Activated gamma-delta T cell treated with anti-CD3 and anti-CD28 coated beads, Interleukin-2, amount 50 U/mL, for 16 hours (primary cell): Measurements from ENCODE around the gene DLG5.

Source experiments
- DNase-seq: peaks from one replicate; pipeline ENCODE4 v3.0.0-alpha.2; 2020; ENCODE audit warnings: low read depth

DLG5 gene, protein sequence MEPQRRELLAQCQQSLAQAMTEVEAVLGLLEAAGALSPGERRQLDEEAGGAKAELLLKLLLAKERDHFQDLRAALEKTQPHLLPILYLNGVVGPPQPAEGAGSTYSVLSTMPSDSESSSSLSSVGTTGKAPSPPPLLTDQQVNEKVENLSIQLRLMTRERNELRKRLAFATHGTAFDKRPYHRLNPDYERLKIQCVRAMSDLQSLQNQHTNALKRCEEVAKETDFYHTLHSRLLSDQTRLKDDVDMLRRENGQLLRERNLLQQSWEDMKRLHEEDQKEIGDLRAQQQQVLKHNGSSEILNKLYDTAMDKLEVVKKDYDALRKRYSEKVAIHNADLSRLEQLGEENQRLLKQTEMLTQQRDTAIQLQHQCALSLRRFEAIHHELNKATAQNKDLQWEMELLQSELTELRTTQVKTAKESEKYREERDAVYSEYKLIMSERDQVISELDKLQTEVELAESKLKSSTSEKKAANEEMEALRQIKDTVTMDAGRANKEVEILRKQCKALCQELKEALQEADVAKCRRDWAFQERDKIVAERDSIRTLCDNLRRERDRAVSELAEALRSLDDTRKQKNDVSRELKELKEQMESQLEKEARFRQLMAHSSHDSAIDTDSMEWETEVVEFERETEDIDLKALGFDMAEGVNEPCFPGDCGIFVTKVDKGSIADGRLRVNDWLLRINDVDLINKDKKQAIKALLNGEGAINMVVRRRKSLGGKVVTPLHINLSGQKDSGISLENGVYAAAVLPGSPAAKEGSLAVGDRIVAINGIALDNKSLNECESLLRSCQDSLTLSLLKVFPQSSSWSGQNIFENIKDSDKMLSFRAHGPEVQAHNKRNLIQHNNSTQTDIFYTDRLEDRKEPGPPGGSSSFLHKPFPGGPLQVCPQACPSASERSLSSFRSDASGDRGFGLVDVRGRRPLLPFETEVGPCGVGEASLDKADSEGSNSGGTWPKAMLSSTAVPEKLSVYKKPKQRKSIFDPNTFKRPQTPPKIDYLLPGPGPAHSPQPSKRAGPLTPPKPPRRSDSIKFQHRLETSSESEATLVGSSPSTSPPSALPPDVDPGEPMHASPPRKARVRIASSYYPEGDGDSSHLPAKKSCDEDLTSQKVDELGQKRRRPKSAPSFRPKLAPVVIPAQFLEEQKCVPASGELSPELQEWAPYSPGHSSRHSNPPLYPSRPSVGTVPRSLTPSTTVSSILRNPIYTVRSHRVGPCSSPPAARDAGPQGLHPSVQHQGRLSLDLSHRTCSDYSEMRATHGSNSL (N-terminal part only)

DNA sequence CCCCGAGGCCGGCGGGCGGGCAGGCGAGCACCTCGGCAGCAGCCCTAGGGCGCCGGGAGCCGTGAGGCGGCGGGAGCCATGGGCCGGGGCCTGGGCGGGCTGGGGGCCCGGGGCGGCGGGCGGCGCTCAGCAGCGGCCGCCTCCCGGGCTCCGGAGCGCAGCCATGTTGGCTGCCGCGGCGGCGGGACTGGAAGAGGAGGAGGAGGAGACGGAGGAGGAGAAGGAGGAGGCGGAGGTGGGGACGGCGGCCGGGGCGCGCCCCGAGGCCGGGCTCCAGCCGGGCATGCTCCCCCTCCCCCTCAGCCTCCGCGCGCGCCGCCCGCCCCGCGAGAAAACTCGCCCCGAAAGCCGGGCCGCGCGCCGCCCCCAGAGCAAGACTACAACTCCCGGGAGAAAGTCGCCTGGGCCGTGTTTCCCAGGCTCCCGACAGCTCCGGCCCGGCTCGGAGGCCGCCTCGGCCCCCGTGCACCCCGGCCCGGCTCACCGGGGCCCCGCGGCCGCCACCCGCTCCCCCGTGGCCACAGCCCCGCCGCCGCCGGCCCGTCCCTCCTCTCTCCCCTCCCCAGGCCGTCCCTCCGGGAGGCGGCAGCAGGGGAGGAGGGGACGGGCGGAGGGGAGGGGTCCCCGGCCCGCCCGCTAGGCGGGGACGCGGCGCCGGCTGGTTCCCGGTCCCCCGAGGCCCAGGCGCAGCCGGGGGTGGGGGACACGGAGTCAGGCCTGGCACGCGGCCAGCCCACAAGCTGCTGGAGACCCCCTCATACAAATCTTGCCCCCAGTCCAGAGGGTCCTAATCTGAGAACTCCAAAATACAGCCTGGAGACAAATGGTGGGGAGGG is at the start of gene DLG5:
DLG5 (minus strand) TSS at position 190 of the 836 bp plus-strand sequence. CDS start 235 bp downstream, outside the sequence.
- no peak for DNase-seq

DNA sequence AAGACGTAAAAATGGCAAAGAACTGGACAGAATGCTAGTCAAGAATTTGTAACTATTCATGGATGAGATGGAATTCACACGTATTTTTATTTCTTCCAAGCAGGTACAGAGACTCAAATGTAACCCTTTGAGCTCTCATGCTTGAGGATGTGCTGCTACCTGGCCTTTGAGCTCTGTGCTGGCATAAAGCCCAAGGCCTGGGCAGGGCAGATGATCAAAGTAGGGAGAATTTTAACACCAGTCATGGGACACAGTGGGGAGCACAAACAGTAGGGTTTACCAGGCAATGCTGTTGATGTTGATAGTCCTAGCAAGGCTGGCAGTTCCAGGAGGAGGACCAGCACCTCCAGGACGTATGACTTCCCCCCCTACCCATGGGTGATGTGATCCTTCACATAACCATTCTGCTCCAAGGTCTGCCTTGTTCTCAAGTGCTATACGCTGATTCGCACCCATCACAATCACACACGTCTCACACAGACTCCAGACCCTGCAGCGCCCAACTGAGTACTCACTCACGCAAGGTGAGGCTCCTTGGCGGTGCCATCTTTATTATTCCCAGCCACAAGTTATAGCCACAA is 48.6 kb upstream of the DLG5 start:
- no peak for DNase-seq

DNA sequence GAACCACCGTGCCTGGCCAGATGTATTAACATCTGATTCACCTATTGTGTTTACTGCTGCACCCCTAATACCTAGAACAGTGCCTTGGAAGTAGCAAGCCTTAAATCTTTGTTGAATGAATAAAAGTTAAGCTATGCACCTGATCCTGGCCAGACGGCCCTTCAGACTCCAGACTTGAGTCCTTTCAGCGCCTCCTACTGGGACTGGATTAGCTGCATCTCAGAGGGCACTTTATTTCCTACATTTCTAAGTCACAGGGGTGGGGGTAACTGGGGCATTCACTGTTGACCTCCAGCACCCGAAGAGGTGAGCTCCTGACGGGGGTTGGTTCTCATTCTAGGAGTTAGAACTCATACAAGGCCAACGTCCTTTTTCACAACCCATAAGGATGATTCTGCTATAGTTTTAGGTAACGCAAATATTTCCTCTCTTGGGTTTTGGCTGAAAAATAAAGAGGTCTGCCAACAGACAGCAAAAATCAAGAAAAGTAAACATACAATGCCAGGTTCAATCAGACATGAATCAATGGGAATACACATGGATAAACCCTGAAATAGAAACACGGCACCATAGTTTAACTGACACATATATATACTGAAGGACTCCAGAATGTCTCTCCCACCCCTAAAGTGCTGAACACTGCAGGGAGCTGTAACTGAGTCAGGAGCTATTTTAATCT is 48.0 kb upstream of the DLG5 start:
- no peak for DNase-seq

DNA sequence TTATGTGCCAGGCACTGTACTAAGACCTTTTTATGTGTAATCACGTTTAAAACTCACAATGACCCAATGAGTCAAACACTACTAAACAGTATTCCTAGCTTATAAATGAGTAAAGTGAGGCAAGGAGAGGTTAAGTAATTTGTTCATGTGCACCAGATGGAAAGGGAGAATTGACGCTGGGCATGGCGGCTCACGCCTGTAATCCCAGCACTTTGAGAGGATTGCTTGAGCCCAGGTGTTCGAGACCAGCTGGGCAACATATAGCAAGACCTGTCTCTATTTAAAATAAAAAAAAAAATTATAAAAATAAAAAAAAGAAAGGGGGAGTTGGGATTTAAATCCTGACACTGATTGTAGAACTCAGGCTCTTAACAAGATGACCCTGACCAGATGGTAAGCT is 46.7 kb upstream of the DLG5 start:
- no peak for DNase-seq

DNA sequence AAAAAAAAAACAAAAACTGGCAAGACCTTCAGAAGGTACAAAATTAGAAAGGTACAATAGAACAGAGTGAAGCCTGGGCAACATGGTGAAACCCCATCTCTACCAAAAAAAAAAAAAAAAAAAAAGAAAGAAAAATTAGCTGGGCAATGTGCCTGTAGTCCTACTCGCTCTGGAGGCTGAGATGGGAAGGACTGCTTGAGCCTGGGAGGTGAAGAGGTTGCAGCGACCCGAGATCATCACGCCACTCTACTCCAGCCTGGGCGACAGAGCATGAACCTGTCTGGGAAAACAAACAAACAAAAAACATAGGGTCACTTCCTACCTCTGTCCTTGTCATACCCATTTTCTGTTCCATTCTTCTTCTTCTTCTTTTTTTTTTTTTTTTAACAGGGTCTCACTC is 45.6 kb upstream of the DLG5 start:
- DNase-seq, result no peak

DNA sequence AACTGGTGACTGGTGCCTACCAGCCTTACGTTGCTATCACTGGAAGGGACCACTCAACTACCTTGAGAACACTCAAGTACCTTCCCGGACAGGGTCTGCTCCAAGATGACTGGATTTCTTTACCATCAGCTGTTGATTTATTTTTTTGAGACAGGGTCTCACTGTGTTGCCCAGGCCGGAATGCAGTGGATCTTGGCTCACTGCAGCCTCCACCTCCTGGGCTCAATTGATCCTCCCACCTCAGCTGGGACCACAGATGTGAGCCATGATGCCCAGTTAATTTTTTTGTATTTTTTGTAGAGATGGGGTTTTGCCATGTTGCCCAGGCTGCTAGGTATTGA is 45.2 kb upstream of the DLG5 start:
- no peak for DNase-seq

DNA sequence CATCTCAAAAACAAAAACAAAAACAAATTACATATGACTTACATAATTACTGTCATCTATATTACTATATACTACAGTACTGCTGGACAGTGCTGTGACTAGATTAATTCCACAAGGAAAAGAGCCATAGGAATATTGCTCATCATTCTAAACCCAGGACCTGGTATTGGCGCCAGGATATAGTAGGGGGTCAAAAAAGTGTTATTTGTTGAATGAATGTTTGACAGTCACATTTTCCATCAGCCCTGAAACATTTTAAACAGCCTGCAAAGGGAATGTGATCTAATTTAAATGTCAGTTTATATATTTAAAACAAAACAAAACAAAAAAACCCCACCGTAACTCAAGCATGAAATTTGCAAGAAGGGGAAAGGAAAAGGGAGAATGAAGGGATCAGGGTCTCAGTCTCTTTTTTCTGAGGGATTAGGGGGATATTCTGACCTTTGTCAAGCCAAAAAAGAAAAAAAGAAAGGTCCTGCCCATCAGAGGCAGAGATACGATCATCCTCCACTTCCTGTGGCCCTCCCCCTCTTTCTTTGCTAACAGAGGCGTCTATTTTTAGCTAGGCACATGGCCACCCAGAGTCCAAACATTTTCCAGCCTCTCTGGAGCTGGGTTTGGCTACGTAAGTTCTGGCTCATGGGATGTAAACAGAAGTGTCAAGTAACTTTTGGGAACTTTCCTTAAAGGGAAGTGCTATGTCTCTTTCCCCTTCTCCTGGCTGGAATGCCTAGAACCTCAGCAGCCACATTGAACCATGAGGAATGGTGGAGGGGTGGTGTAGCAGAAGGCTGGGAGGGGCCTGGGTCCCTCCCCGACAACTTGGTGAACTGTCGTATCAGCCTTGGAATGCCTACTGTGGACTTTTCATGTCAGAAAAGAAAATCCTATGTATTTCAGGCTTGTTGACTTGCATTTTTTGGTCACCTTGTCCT is 44.6 kb upstream of the DLG5 start:
- no peak for DNase-seq

DNA sequence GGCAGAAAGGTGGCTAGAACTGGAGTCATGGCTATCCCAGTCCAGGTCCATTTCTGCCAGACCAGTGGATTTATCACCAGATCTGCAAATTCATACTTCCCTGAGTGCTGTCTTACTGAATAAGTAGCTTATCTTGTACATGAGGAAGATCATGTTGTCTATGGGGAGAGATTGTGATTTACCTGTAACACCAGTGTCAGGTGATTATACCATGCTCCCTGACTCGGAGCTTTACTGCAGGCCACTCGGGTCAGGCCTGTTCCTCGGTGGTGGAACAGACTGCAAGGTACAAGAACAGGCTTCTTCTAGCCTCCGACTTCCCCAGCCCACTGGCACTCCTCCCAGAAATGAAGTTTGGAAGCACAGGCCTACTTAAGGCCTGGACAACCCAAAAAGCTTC is 42.6 kb upstream of the DLG5 start:
- DNase-seq, result no peak

DNA sequence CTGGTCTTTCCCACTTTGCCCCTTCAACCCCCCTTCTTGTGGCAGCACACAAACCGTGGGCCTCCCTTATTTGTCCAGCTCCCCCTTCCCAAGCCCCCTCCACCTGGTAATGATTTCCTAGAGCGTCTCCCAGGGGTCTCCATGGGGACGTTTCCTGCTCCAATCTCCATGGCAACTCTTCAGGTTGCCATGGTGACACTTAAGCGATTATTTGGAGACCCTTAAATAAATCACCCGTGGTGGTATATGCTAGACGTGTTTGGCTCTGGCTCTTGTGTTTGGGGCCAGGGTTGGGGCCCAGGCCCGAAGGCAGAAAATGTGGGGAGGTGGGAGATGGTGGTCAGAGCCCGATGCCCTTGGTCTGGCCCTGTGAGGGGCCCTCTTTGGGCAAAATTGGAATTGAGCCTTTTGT is 41.1 kb upstream of the DLG5 start:
- no peak for DNase-seq

DNA sequence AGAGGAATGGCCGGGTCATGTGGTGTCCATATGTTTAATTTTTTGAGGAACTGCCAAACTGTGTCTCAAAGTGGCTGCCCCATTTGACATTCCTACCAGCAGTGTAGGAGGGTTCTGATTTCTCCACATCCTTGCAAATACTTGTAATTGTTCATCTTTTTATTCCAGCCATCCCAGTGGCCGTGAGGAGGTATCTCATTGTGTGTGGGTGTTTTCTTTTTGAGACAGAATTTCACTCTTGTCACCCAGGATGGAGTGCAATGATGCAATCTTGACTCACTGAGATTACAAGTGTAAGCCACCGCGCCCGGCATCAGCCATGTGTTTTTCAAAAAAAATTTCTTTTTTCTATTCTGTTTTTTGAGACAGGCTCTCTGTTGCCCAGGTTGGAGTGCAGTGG is 38.7 kb upstream of the DLG5 start:
- no peak for DNase-seq

DNA sequence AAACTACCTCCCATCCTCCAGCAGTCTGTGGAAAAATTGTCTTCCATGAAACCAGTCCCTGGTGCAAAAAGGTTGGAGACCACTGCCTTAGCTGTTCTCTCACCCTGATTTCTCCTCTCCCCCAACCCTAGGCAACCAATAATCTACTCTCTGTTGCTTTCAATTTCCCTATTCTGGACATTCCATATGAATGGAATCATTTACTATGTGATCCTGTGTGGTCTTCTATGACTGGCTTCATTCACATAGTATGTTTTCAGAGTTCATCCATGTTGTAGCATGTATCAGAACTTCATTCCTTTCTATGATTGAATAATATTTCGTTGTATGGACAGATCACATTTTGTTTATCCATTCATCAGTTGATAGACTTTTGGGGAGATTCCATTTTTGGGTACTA is 38.3 kb upstream of the DLG5 start:
- DNase-seq, result no peak

DNA sequence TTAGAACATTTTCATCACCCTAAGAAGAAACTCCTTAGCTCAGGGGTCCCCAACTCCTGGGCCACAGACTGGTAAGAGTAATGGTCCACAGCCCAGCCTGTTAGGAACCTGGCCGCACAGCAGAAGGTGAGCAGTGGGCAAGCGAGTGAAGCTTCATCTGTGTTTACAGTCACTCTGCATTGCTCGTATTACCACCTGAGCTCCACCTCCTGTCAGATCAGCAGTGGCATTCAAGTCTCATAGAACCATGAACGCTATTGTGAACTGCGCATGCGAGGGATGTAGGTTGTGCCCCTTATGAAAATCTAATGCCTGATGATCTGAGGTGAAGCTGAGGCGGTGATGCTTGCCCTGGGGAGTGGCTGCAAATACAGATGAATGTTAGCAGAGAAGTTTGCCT is 37.3 kb upstream of the DLG5 start:
- DNase-seq, result no peak

DNA sequence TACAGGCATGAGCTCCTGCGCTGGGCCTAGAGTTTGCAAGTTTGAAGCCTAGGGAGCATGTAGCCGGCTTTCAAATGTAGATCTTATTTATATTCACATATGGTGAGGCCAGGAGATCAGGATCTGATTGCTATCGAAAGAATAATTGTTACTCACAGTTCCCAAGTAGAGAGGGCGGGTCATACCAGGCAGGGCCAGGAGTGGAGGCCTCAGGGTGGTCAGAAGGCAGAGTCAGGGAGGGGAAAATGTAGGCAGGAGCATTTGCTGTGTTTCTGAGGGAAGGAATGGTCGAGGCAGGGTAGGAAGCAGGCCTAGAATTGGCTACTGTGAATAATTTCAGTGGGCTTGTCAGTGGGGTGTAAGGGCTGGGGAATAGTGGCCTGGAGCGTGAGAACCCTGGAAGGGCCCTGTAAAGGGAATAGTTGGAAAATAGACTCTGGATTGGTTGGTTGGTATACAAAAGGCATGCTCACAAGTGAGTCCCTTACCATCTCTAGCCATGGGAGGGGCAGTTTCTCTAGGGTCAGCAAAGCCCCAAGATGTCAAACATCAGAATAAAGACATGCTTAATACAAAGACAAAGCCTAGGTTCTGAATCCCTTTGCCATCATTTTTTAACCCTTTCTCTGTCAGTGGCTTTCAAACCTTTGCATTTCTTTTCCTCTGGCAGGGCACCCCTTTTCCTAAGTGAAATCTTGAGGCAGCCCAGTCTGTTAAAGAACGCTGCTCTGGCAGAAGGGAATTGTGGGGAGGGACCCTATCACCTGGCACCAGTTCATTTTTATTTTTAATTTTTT is 36.0 kb upstream of the DLG5 start:
- DNase-seq, result no peak

DNA sequence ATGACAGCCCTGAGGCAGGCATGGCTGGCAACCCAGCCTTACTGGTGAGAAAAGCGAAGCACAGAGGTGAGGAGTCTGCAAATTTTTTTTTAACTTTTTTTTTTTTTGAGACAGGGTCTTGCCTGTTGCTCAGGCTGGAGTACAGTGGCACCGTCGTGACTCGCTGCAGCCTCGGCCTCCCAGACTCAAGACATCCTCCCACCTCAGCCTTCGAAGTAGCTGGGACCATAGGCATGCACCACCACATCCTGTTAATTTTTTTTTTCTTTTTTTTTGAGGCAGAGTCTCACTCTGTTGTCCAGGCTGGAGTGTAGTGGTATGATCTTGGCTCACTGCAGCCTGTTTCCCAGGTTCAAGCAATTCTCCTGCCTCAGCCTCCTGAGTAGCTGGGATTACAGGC is 35.1 kb upstream of the DLG5 start:
- no peak for DNase-seq

DNA sequence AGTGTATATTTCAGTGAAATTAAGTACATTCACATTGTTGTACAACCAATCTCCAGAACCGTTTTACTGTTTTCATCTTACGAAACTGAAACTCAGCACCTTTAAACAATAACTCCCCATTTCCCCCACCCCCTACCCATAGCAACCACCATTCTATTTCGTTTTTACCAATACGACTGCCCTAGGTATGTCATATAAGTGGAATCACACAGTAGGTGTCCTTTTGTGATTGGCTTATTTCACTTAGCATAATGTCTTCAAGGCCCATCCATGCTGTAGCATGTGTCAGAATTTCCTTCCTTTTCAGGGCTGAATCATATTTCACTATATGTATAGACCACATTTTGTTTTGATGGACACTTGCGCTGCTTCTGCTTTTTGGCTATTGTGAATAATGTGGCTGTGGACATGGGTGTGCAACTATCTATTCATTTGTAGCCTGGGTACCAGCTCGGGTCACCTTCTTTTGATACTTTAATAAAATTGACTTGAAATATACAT is 34.3 kb upstream of the DLG5 start:
- DNase-seq, result no peak

DNA sequence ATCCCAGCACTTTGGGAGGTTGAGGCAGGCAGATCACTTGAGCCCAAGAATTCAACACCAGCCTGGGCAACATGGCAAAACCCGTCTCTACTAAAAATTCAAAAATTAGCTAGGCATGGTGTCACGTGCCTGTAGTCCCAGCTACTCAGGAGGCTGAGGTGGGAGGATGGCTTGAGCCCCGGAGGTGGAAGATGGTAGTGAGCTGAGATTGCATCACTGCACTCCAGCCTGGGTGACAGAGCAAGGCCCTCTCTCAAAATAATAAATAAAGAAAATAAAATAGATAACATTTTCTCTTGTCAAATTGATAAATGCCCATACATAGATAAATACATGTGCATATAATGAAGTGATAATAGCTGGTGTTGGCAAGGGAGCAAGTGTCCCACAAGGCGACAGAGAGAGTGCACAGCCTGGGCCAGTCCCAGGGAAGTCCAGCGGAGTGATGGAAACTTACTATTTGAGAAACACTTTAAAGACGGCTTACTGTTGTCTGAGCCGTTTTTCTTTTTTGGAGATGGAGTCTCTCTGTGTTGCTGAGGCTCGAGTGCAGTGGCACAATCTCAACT is 33.4 kb upstream of the DLG5 start:
- no peak for DNase-seq

DNA sequence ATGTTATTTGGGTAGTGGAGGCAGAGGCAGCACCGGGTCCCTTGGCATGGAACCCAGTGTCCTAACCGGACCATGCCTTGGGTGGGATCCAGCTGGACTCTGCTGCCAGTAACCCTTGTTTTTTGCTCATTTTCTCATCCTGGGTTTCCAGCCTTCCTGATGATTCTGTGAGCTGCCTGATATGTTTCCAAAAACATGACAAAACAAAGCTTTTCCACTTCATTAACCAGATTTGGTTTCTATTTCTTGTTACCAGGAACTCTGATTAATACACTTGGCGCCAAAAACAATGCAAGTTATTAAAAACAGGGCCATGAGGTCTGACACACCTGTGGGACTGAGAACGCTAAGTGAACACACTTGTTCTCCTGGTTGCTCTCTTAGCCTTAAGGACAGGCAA is 32.8 kb upstream of the DLG5 start:
- DNase-seq, result no peak

DNA sequence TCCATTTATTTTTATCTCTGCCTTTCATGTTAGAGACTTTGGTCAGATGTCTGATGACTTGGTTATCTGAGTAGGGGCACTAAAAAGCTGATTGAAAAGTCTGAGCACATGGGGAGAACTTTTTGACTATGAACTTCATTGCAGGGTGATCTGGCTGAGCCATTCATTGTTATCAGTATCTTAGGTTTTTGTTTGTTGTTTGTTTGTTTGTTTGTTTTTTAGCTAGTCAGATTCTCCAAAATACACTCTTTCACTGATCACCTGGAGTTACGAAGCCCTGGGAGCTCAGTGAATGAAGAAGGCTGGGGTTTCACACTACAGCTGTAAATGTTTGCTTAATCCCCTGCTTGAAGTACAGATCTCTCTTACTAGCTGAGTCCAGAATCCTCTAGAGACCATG is 28.6 kb upstream of the DLG5 start:
- DNase-seq, result no peak
